ENCODE data around the gene LRRC1. TPM values are rescaled to one million over a fixed set of nuclear protein-coding genes. Genes with fewer than 3 reads are reported as not detected.
A peak's percentile ranks its signal among the peaks of the same experiment; 100 is the strongest.

Gene LRRC1
- total and polyA plus RNA-seq, 9 donors = 4.3 to 20.6 (median 8.9) TPM

- DNase-seq = no peak
- H3K27me3 ChIP-seq = no peaks in the 10 kb centered on the region
- no peaks in the 10 kb centered on the region for H3K36me3 ChIP-seq
- no peak overlapping the region for H3K27ac ChIP-seq
- intact Hi-C loops (cut with DNase I) = no loop called here
- no peaks in the 10 kb centered on the region for H3K4me1 ChIP-seq (ENCODE audit: insufficient read depth)
- TF ChIP-seq CTCF (IDR thresholded peaks at IDR 0.05) (no peak), POLR2A (IDR thresholded peaks at IDR 0.05) (no peak), EP300 (IDR thresholded peaks at IDR 0.05) (no peak)
- no peak overlapping the region for H3K4me3 ChIP-seq
- no peaks in the 10 kb centered on the region for H3K9me3 ChIP-seq
- WGBS, 3 donors = 93 to 100% (median 95%) methylated on average over 1 of the region's 1 CpG
Measured at GRCh38 chr6:53786832-53787231, 8.0 kb upstream of the LRRC1 start.

GRCh38 chr6:53790886-53791285 is 3.9 kb upstream of the LRRC1 start:
- no peaks in the 10 kb centered on the region for H3K27me3 ChIP-seq
- no peaks in the 10 kb centered on the region for H3K9me3 ChIP-seq
- no peak for TF ChIP-seq EP300 (IDR thresholded peaks at IDR 0.05)
- TF ChIP-seq CTCF (IDR thresholded peaks at IDR 0.05) = no peak
- TF ChIP-seq POLR2A (IDR thresholded peaks at IDR 0.05) = no peak
- intact Hi-C loops (cut with DNase I) = loop anchor here in 2 of 4 donors (10.0 kb wide), 3 partner anchors 124 to 164 kb away; no protein-coding TSS in a partner anchor
- no peak overlapping the region for H3K27ac ChIP-seq
- no peaks in the 10 kb centered on the region for H3K36me3 ChIP-seq
- WGBS, 3 donors = 65 to 93% (median 68%) methylated on average over 2 of the region's 2 CpGs
- no peak overlapping the region for H3K4me3 ChIP-seq
- DNase-seq = no peak
- peaks cover 3% of the 10 kb centered on the region for H3K4me1 ChIP-seq (ENCODE audit: insufficient read depth)

- 83 to 98% (median 89%) methylated on average over 2 of the region's 2 CpGs for WGBS, 3 donors
- H3K27ac ChIP-seq = no peak overlapping the region
- intact Hi-C loops (cut with DNase I) = loop anchor here in 2 of 4 donors (10.0 kb wide), 3 partner anchors 123 to 163 kb away; no protein-coding TSS in a partner anchor
Measured at GRCh38 chr6:53792016-53792415, 2.8 kb upstream of the LRRC1 start.

GRCh38 chr6:53792973-53793317 is 1.9 kb upstream of the LRRC1 start:
- no peaks in the 10 kb centered on the region for H3K27me3 ChIP-seq
- 19 to 31% (median 21%) methylated on average over 3 of the region's 3 CpGs for WGBS, 3 donors
- H3K36me3 ChIP-seq = no peaks in the 10 kb centered on the region
- no peak for DNase-seq
- no peak for TF ChIP-seq EP300 (IDR thresholded peaks at IDR 0.05)
- TF ChIP-seq POLR2A (IDR thresholded peaks at IDR 0.05) = no peak
- TF ChIP-seq CTCF (IDR thresholded peaks at IDR 0.05) = no peak
- H3K4me3 ChIP-seq = peak overlapping the region; percentile 92
- peaks cover 6% of the 10 kb centered on the region for H3K4me1 ChIP-seq (ENCODE audit: insufficient read depth)
- H3K9me3 ChIP-seq = no peaks in the 10 kb centered on the region
- no peak overlapping the region for H3K27ac ChIP-seq
- intact Hi-C loops (cut with DNase I) = loop anchor here in 2 of 4 donors (10.0 kb wide), 3 partner anchors 122 to 162 kb away; no protein-coding TSS in a partner anchor

More at GRCh38 chr6:53792016-53792415, 2.8 kb upstream of the LRRC1 start:
- Histone ChIP-seq H3K36me3 (no peaks in the 10 kb centered on the region), H3K4me3 (no peak overlapping the region), H3K4me1 (ENCODE audit: insufficient read depth) (peaks cover 6% of the 10 kb centered on the region), H3K9me3 (no peaks in the 10 kb centered on the region), H3K27me3 (no peaks in the 10 kb centered on the region)
- no peak for TF ChIP-seq CTCF (IDR thresholded peaks at IDR 0.05)
- DNase-seq = no peak
